GM18520 (cell line): ENCODE results near the gene OR51A7.
"Not testable (repeated sequence)": the region's sequence is repeated elsewhere in the genome, so short reads cannot be mapped to it uniquely, and the experiment has no call there.

Source experiments
- ATAC-seq: cut with Tn5 transposase; IDR thresholded peaks from one replicate; pipeline ENCODE4 v1.9.1; 2021; ENCODE audit not compliant: unreplicated experiment

OR51A7 gene

GRCh38 chr11:4903484-4903883 lies at the start of gene OR51A7:
TSS of gene OR51A7 (plus strand) at chr11:4903783. CDS start at chr11:4907370, 3,587 bp downstream.
- no peak for ATAC-seq

- ATAC-seq: not testable (repeated sequence)
These were observed 49.3 kb upstream of the OR51A7 start for GRCh38 chr11:4854286-4854685.

GRCh38 chr11:4862447-4863236 lies 40.9 kb upstream of the OR51A7 start:
- ATAC-seq: no peak

GRCh38 chr11:4863876-4864275 lies 39.7 kb upstream of the OR51A7 start:
- ATAC-seq: no peak

- ATAC-seq: no peak
These were observed 37.7 kb upstream of the OR51A7 start for GRCh38 chr11:4865855-4866254.

- no peak for ATAC-seq
These were observed 22.4 kb upstream of the OR51A7 start for GRCh38 chr11:4881188-4881587.

- ATAC-seq: no peak
These were observed 21.6 kb upstream of the OR51A7 start, which contains the start of gene OR51T1 for GRCh38 chr11:4881860-4882500. TSS of gene OR51T1 (plus strand) at chr11:4881900. CDS start at chr11:4881900, 0 bp downstream.

- no peak for ATAC-seq
These were observed 21.0 kb upstream of the OR51A7 start for GRCh38 chr11:4882543-4882942.

GRCh38 chr11:4884361-4884760 lies 19.2 kb upstream of the OR51A7 start:
- no peak for ATAC-seq

GRCh38 chr11:4886186-4886585 lies 17.4 kb upstream of the OR51A7 start:
- ATAC-seq: no peak

- no peak for ATAC-seq
These were observed 16.0 kb upstream of the OR51A7 start for GRCh38 chr11:4887591-4887990.

GRCh38 chr11:4890279-4890678 lies 13.3 kb upstream of the OR51A7 start:
- no peak for ATAC-seq

- no peak for ATAC-seq
These were observed 11.5 kb upstream of the OR51A7 start for GRCh38 chr11:4891996-4892640.

- ATAC-seq: no peak
These were observed 13.0 kb downstream of the OR51A7 start for GRCh38 chr11:4916581-4916980.

- ATAC-seq: no peak
These were observed 15.7 kb downstream of the OR51A7 start, which contains the start of gene OR51G2 for GRCh38 chr11:4919250-4919649. TSS of gene OR51G2 (minus strand) at chr11:4919350. CDS start at chr11:4915663, 3,687 bp downstream.

- ATAC-seq: no peak
These were observed 18.2 kb downstream of the OR51A7 start for GRCh38 chr11:4921796-4922195.

- no peak for ATAC-seq
These were observed 18.7 kb downstream of the OR51A7 start for GRCh38 chr11:4922304-4922703.

- ATAC-seq: no peak
These were observed 20.7 kb downstream of the OR51A7 start, which contains the start of gene OR51G1 for GRCh38 chr11:4924239-4924638. TSS of gene OR51G1 (minus strand) at chr11:4924339. CDS start at chr11:4924339, 0 bp downstream.

- ATAC-seq: no peak
These were observed 23.0 kb downstream of the OR51A7 start for GRCh38 chr11:4926608-4927007.

GRCh38 chr11:4932751-4933150 lies 29.2 kb downstream of the OR51A7 start:
- ATAC-seq: no peak

- no peak for ATAC-seq
These were observed 33.2 kb downstream of the OR51A7 start for GRCh38 chr11:4936745-4937144.

GRCh38 chr11:4947505-4947904 lies 43.9 kb downstream of the OR51A7 start, which contains the start of gene OR51A4:
TSS of gene OR51A4 (minus strand) at chr11:4947605. CDS start at chr11:4947100, 505 bp downstream.
- ATAC-seq: no peak
